Right kidney (tissue), 1 donor: ENCODE measurements around the gene ERICH6.

Experiments
- DNase-seq: peaks from one replicate; pipeline ENCODE4 v3.0.0-alpha.2; 2016

The ERICH6 gene

DNA sequence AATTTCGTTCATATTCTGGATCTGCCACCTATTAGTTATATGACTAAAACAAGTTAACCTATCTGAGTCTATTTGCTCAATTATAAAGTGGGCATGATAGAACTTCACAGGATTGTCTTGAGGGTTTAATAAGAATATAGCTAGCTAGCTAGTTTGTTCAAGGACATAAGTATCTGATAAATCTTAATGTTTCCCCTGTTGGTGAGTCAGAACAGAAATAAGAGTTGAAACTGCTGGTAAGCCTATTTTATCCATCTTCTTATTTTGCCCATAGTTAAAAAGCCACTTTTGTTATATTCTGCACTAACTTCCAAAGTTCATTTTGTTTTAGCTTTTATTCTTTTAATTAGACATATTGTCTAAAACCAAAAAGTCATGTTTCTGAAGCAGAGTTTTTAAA lies 91.2 kb downstream of the ERICH6 start:
- DNase-seq, result no peak

- no peak for DNase-seq
These were observed 92.1 kb downstream of the ERICH6 start for GRCh38 chr3:150611666-150612065.

DNA sequence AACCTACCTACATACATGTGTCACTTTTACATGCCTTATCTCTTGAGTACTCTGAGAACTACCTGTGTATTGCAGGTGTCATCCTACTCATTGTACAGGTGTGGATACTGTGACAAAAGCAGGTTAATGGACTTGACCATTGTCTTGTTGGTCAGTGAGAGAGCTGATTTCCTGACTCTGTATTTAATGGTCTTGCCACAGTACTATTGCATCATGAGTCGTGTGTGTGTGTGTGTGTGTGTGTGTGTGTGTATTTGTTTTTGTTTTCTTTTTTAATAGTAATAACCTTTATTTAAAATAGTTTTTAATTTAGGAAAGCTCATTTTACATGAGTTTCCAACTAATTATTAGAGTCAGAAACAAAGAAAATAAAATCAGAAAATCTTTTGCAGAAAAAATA lies 92.9 kb downstream of the ERICH6 start:
- no peak for DNase-seq

DNA sequence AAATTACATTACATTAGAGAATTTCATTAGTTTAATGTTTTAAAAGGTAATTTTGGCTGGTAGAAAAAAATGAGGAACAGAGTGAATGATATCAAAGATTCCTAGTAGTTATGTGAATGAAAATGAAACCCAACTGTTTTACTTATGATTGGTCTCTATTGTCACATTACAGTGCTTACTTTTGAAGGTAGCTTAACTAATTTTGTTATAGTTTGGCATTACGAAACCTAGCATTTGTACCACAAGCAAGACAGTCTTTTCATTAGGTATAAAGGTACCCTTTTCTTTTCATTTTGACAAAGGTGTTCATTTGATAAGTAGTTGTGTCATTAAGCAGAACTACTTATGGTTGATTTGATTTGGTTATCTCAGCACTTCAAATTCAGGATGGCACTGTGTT lies 93.7 kb downstream of the ERICH6 start:
- no peak for DNase-seq
